ENCODE measurements around the gene GPRIN1. TPM values are rescaled to one million over a fixed set of nuclear protein-coding genes. Genes with fewer than 3 reads are reported as not detected.

Gene GPRIN1
- total RNA-seq, 4 donors from 2014 or later, result 0.16 to 1.1 (median 0.63) TPM

DNA sequence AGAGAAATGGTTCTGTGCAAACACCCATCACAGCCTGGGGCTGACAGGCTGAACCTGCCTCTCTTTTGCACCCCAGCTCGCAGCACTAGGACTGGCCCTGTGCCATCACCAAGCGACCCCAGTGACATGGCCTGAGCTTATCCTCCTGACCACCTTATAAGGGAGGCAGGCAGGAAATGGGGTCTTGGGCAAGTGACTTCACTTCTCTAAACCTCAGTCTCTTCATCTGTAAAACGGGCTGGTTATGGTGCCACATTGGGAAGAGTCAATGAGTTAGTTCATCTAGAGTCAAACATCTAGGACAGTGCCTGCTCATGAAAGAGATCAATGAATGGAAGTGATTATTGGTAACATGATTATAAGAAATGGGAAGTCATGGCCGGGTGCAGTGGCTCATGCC is 14.2 kb upstream of the GPRIN1 start:
- no peak for ATAC-seq
- Histone ChIP-seq H3K4me3 (no peak overlapping the region), H3K4me1 (peaks cover 0 to 29% (median 16%) of the 10 kb centered on the region in 3 donors), H3K27ac (no peak overlapping the region), H3K36me3 (no peaks in the 10 kb centered on the region), H3K9me3 (no peaks in the 10 kb centered on the region), H3K27me3 (peaks cover 98% of the 10 kb centered on the region)
- 57 to 93% methylated on average over 1 to 3 of the region's 4 CpGs for WGBS, 2 donors (ENCODE audit: low coverage in 1 of 2)
- TF ChIP-seq CTCF (IDR thresholded peaks at IDR 0.05), result no peak

DNA sequence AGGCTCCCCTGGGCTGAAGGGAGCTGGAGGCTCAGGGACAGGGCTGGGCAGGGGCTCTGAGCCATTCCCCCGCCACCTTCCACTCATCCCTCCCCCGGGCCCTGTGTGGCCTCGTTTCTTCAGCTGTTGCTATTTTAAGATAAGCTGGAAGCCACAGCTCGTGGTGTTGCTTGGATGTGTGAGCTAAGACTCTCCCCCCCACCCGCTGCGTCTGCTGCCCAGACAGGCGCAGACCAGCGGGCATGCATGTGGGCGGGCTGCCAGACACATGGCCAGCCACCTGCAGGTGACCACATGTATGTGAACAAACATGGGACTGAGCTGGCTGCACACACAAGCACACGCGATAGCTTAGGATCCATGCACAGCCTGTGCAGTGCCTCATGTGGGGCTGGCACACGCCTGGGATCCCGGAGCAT is 11.7 kb upstream of the GPRIN1 start:
- Histone ChIP-seq H3K27ac (no peak overlapping the region), H3K4me3 (no peak overlapping the region), H3K9me3 (no peaks in the 10 kb centered on the region), H3K4me1 (peaks cover 0 to 33% (median 20%) of the 10 kb centered on the region in 3 donors), H3K36me3 (no peaks in the 10 kb centered on the region), H3K27me3 (peaks cover 98% of the 10 kb centered on the region)
- TF ChIP-seq EP300 (IDR thresholded peaks at IDR 0.05), result no peak
- TF ChIP-seq POLR2A (IDR thresholded peaks at IDR 0.05), result no peak
- no peak for TF ChIP-seq POLR2AphosphoS5 (IDR thresholded peaks at IDR 0.05)
- no peak for TF ChIP-seq CTCF (IDR thresholded peaks at IDR 0.05)
- WGBS, 2 donors (ENCODE audit: low coverage in 1 of 2), result 20% methylated on average over 2 of the region's 13 CpGs; no CpG with 5 or more reads in 1 of the 2 donors
- ATAC-seq, result no peak

- no peak for TF ChIP-seq POLR2AphosphoS5 (IDR thresholded peaks at IDR 0.05)
- no peak for TF ChIP-seq CTCF (IDR thresholded peaks at IDR 0.05)
- TF ChIP-seq EP300 (IDR thresholded peaks at IDR 0.05), result no peak
- no peak for TF ChIP-seq POLR2A (IDR thresholded peaks at IDR 0.05)
- WGBS, 2 donors (ENCODE audit: low coverage in 1 of 2), result 1% methylated on average over 23 of the region's 32 CpGs; no CpG with 5 or more reads in 1 of the 2 donors
- peak; percentile 44 for ATAC-seq
- H3K27ac ChIP-seq, result no peak overlapping the region
- no peaks in the 10 kb centered on the region for H3K9me3 ChIP-seq
- H3K27me3 ChIP-seq, result peaks cover 97% of the 10 kb centered on the region
- H3K36me3 ChIP-seq, result no peaks in the 10 kb centered on the region
- peaks cover 0 to 33% (median 20%) of the 10 kb centered on the region in 3 donors for H3K4me1 ChIP-seq
- H3K4me3 ChIP-seq, result no peak overlapping the region
Observed at GRCh38 chr5:176620333-176620981, 10.5 kb upstream of the GPRIN1 start.

DNA sequence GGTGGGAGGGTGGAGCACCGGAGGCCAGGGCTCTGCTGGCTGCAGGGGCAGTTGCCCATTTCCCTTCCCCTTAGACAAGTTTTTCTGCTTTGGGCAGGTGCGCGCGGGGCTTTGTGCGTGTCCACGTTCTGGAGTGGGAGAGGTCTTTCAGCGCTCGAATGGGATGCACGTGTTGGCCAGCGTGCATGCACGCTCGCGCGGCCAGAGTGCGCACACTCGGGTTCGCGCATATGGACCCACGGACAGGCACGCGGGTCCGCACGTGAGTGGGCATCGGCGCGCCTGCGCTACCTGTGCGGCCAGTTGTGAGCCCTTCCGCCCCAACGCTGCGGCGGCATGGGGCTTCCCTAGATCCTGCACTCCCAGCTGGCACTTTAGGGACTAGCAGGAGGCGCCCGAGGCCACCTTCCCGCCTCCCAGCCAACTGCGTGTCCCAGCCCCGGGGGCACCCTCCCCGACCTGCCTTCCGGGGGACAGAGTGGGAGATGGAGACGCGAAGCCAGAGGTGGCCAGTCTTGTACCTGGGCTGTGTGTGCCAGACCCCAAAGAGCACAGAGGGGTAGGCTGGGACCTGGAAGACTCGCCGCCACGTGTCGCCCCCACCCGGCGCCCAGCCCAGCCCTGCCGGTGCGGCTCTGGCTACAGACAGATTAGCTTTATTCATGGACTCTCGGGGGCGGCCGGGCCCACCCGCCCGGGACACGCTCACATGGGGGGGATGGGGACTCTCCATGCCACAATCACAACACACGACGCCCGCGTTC is 9.8 kb upstream of the GPRIN1 start:
- Histone ChIP-seq H3K4me1 (peaks cover 0 to 33% (median 20%) of the 10 kb centered on the region in 3 donors), H3K36me3 (no peaks in the 10 kb centered on the region), H3K4me3 (no peak overlapping the region), H3K27ac (no peak overlapping the region), H3K9me3 (no peaks in the 10 kb centered on the region), H3K27me3 (peaks cover 97% of the 10 kb centered on the region)
- WGBS, 2 donors (ENCODE audit: low coverage in 1 of 2), result no CpG with 5 or more reads among the region's 59 CpGs
- no peak for ATAC-seq
- TF ChIP-seq EP300 (IDR thresholded peaks at IDR 0.05) (no peak), POLR2A (IDR thresholded peaks at IDR 0.05) (no peak), CTCF (IDR thresholded peaks at IDR 0.05) (no peak), POLR2AphosphoS5 (IDR thresholded peaks at IDR 0.05) (no peak)

DNA sequence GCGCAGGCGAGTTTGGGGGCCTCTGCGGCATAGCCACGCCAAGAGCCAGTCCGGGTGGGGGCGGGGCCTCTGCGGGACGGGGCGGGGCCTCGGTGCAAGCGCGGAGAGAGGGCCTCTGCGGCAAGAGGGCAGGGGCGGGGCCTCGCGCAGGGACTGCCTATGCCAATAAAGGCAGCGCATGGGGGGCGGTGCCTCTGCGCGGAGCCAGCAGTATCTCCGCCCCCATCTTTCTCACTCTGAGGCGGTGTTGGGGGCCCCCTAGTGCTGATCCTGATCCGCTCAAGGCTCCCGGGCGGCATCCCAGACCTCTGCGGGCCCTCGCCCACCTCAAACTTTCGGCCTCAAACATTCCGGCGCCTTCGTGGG is 9.2 kb upstream of the GPRIN1 start:
- peak; percentile 48 for ATAC-seq

More for the DNA sequence above, 9.2 kb upstream of the GPRIN1 start:
- Histone ChIP-seq H3K4me3 (no peak overlapping the region), H3K4me1 (peaks cover 0 to 33% (median 20%) of the 10 kb centered on the region in 3 donors), H3K36me3 (no peaks in the 10 kb centered on the region), H3K27me3 (peaks cover 95% of the 10 kb centered on the region), H3K27ac (no peak overlapping the region), H3K9me3 (no peaks in the 10 kb centered on the region)
- WGBS, 2 donors (ENCODE audit: low coverage in 1 of 2), result 3% methylated on average over 9 of the region's 31 CpGs; no CpG with 5 or more reads in 1 of the 2 donors
- TF ChIP-seq POLR2AphosphoS5 (IDR thresholded peaks at IDR 0.05) (no peak), CTCF (IDR thresholded peaks at IDR 0.05) (peak in 1 of 4 experiments; percentile 38)
